PC-3 (cell line): ENCODE measurements around the gene MMP23B.

ENCODE experiments used
- EZH2phosphoT487 ChIP-seq: fragments of 300-600 bp; sonication (generic); IDR thresholded peaks from 2 replicates; pipeline ENCODE4 v1.6.1; 2018; ENCODE audit warnings: mild to moderate bottlenecking, antibody characterized with exemption, low read length, borderline replicate concordance
- TF ChIP-seq, protein P1 (sequence below): fragments of 300-600 bp; sonication (generic); conservative IDR thresholded peaks from 2 replicates; pipeline ENCODE4 v1.5.1; 2017; ENCODE audit warnings: antibody characterized with exemption, low read depth, mild to moderate bottlenecking, low read length

GRCh38 chr1:1627829-1628753 lies 3.9 kb upstream of the MMP23B start:
- TF ChIP-seq, protein P1, sequence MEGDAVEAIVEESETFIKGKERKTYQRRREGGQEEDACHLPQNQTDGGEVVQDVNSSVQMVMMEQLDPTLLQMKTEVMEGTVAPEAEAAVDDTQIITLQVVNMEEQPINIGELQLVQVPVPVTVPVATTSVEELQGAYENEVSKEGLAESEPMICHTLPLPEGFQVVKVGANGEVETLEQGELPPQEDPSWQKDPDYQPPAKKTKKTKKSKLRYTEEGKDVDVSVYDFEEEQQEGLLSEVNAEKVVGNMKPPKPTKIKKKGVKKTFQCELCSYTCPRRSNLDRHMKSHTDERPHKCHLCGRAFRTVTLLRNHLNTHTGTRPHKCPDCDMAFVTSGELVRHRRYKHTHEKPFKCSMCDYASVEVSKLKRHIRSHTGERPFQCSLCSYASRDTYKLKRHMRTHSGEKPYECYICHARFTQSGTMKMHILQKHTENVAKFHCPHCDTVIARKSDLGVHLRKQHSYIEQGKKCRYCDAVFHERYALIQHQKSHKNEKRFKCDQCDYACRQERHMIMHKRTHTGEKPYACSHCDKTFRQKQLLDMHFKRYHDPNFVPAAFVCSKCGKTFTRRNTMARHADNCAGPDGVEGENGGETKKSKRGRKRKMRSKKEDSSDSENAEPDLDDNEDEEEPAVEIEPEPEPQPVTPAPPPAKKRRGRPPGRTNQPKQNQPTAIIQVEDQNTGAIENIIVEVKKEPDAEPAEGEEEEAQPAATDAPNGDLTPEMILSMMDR: no peak
- no peak for TF ChIP-seq EZH2phosphoT487
